Measurements from ENCODE around the gene NTSR1. TPM values are rescaled to one million over a fixed set of nuclear protein-coding genes. Genes with fewer than 3 reads are reported as not detected.

The NTSR1 gene
- total RNA-seq, 1 donor from 2014 or later = 0.09 TPM

DNA sequence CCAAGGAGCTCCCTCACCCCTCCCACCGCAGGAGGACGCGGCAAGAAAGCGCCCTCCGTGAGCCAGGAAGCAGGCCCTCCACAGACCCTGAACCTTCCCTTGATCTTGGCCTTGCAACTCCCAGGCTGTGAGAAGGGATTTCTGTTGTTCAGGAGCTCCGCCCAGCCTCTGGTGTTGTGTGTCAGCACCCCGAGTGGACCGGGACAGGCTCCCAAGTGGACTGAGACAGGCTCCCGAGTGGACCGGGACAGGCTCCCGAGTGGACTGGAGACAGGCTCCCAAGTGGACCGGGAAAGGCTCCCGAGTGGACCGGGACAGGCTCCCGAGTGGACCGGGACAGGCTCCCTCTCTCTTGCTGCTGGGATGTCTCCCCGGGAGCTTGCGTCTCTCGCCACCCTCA is 9.3 kb upstream of the NTSR1 start:
- Histone ChIP-seq H3K4me1 (peaks cover 4% of the 10 kb centered on the region), H3K9me3 (no peaks in the 10 kb centered on the region), H3K27ac (no peak overlapping the region), H3K27me3 (no peaks in the 10 kb centered on the region), H3K36me3 (no peaks in the 10 kb centered on the region), H3K4me3 (no peak overlapping the region)
- ATAC-seq = no peak
- DNase-seq = no peak
- intact Hi-C loops (cut with DNase I) = no loop called here
- TF ChIP-seq, protein P1, sequence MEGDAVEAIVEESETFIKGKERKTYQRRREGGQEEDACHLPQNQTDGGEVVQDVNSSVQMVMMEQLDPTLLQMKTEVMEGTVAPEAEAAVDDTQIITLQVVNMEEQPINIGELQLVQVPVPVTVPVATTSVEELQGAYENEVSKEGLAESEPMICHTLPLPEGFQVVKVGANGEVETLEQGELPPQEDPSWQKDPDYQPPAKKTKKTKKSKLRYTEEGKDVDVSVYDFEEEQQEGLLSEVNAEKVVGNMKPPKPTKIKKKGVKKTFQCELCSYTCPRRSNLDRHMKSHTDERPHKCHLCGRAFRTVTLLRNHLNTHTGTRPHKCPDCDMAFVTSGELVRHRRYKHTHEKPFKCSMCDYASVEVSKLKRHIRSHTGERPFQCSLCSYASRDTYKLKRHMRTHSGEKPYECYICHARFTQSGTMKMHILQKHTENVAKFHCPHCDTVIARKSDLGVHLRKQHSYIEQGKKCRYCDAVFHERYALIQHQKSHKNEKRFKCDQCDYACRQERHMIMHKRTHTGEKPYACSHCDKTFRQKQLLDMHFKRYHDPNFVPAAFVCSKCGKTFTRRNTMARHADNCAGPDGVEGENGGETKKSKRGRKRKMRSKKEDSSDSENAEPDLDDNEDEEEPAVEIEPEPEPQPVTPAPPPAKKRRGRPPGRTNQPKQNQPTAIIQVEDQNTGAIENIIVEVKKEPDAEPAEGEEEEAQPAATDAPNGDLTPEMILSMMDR (IDR thresholded peaks at IDR 0.05) = no peak

DNA sequence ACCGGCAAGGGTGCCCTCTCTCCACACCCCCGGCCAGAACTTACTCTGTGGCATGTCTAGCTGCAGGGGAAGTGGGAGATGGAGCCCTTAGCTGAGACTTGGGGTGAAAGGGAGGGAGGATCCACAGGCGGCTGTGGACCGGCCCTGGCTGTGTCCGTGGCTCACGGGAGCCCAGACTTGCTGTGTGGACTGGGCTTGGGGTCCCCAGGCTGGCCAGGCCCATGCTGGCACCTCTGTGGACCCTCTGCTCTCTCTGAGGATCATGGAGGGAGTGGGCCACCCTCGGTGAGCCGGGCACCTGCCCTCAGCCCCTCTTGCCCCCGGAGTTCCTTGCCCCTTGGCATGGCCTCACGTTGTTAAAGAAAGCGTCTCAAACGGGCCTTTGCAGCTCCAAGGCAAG is 8.9 kb upstream of the NTSR1 start:
- DNase-seq = no peak
- no peak for ATAC-seq
- H3K9me3 ChIP-seq = no peaks in the 10 kb centered on the region
- H3K4me3 ChIP-seq = no peak overlapping the region
- no peaks in the 10 kb centered on the region for H3K36me3 ChIP-seq
- H3K27me3 ChIP-seq = no peaks in the 10 kb centered on the region
- H3K4me1 ChIP-seq = peaks cover 9% of the 10 kb centered on the region
- H3K27ac ChIP-seq = no peak overlapping the region
- TF ChIP-seq, protein P1 (IDR thresholded peaks at IDR 0.05) = no peak
- intact Hi-C loops (cut with DNase I) = no loop called here

DNA sequence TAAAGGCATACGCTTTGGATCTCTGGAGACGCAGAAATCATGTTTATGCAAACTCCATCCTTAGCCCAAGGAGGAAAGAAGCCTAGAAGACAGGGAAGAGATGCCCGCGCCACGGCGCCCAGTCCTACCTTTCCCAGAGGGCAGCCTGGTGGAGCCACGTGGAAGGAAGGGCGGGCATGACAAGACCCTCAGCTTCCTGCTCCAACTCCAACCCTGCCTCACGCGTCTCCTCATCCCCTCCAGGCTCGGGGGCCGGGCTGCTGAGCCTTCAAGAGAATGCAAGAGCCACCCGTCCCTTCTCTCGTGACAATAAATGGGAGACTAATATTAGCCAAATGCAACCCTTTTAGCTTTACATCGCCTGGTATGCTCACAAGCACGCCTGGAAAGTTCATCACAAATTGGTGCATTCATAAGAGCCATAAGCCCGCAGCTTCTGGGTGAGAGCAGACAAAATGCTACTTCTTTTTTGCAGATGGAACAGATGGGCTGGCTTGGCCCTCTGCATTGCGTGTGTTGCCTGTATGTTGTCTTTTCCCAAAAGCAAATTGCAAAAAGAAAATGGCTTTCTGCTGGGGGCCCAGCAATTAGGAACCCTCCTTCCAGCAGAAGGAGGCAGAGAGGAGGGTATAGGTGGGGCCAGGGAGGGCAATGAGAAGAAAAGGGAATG is 8.2 kb upstream of the NTSR1 start:
- peaks cover 10% of the 10 kb centered on the region for H3K4me1 ChIP-seq
- intact Hi-C loops (cut with DNase I) = no loop called here
- no peaks in the 10 kb centered on the region for H3K36me3 ChIP-seq
- no peak for ATAC-seq
- no peak for DNase-seq
- TF ChIP-seq, protein P1 (IDR thresholded peaks at IDR 0.05) = no peak
- H3K27me3 ChIP-seq = no peaks in the 10 kb centered on the region
- no peak overlapping the region for H3K27ac ChIP-seq
- no peak overlapping the region for H3K4me3 ChIP-seq
- no peaks in the 10 kb centered on the region for H3K9me3 ChIP-seq

DNA sequence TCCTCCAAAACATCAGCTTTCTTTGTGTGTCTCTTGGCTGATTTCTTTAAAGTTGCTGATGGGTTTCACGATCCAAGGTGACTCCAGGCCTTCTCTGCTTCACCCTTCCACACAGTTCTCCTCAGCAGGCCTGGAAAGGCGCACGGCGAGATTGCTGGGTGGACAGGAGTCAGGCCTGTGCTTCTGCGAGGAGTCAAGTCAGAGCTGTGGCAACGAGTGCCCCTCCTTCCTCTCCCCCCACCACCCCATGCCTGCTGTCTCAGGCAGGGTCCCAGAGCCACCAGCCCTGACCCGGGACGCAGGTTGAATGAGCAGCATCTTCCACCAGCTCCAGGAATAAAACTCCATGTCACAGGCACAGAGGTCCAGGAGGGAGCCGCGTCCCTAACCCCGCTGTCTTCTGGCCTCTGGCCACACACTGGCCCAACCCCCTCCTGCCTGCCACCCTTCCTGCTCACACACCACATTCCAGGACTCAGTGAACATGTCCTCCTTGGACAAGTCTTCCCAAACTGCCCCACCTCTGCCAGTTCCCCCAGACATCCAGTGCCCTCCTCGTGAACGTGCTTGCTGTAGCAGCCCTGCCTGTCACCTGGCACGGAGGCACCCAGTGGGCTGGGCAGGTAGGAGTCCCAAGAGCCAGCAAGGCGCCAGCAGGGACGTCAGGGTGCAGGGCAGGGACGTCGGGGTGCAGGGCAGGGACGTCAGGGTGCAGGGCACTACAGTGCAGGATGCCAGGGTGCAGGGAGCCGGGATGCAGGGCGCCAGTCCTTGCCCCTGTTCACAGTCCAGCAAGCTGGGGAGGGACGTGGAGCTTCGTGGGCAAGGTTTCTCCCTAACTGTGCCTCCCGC is 7.2 kb upstream of the NTSR1 start:
- no peak for ATAC-seq

DNA sequence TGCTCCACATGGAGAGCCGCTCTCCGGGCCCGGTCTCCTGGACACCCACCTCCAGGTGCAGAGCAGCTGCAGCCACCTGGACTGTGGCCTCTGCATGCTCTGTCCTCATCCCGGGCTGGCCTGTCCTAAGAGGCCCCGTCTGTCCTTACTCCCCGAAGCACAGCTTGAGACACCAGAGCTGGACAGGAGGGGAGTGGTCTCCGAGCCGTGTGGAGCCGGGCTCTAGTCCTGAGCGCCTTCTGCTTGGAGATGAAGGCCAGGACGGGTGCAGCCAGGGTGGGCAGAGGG is 6.7 kb upstream of the NTSR1 start:
- Histone ChIP-seq H3K27me3 (peaks cover 6% of the 10 kb centered on the region), H3K9me3 (no peaks in the 10 kb centered on the region), H3K4me3 (no peak overlapping the region), H3K36me3 (no peaks in the 10 kb centered on the region), H3K4me1 (peaks cover 10% of the 10 kb centered on the region), H3K27ac (no peak overlapping the region)
- TF ChIP-seq, protein P1 (IDR thresholded peaks at IDR 0.05) = no peak
- no peak for DNase-seq
- intact Hi-C loops (cut with DNase I) = no loop called here
- no peak for ATAC-seq

More for the DNA sequence above, 7.2 kb upstream of the NTSR1 start:
- Histone ChIP-seq H3K27me3 (peaks cover 2% of the 10 kb centered on the region), H3K4me1 (peaks cover 10% of the 10 kb centered on the region), H3K36me3 (no peaks in the 10 kb centered on the region), H3K4me3 (no peak overlapping the region), H3K27ac (no peak overlapping the region), H3K9me3 (no peaks in the 10 kb centered on the region)
- TF ChIP-seq, protein P1 (IDR thresholded peaks at IDR 0.05) = no peak
- intact Hi-C loops (cut with DNase I) = no loop called here
- no peak for DNase-seq

All from upper lobe of right lung (tissue), 1 donor.